Upper lobe of right lung (tissue), 1 donor: Measurements from ENCODE around the gene PREB. TPM values are rescaled to one million over a fixed set of nuclear protein-coding genes. Genes with fewer than 3 reads are reported as not detected.

Experiments used
- ATAC-seq: fragments of 200-7000 bp; cut with Tn5 transposase; one replicate; pipeline ENCODE4 v1.9.1; 2020; ENCODE audit warnings: mild to moderate bottlenecking, moderate library complexity
- DNase-seq: peaks from one replicate; pipeline ENCODE4 v3.0.0-alpha.2; 2020
- H3K27ac ChIP-seq: fragments of 200-600 bp; one replicate; pipeline ENCODE4 v1.8.0; 2022
- H3K27me3 ChIP-seq: fragments of 200-600 bp; one replicate; pipeline ENCODE4 v1.8.0; 2022; ENCODE audit warnings: mild to moderate bottlenecking
- H3K36me3 ChIP-seq: fragments of 200-600 bp; one replicate; pipeline ENCODE4 v1.8.0; 2022
- H3K4me1 ChIP-seq: fragments of 200-600 bp; one replicate; pipeline ENCODE4 v1.8.0; 2022
- H3K4me3 ChIP-seq: fragments of 200-600 bp; one replicate; pipeline ENCODE4 v1.8.0; 2022; ENCODE audit warnings: mild to moderate bottlenecking
- H3K9me3 ChIP-seq: fragments of 200-600 bp; one replicate; pipeline ENCODE4 v1.8.0; 2022
- intact Hi-C: fragments of 100-400 bp; cut with DNase I; formaldehyde crosslinking; loops from one replicate; pipeline ENCODE4 v1.11.0; 2022
- total RNA-seq: library from RNA; stranded (reverse); fragmentation: NEBNext Ultra II Directional; extraction: Animal tissue kit (Norgen Biotek cat#: 25700); gene quantifications from one replicate; pipeline ENCODE4 v1.2.1, GENCODE V29; 2021
- TF ChIP-seq, protein P1 (sequence below): fragments of 200-600 bp; IDR thresholded peaks from one replicate; pipeline ENCODE4 v1.8.0; 2022; ENCODE audit warnings: antibody characterized with exemption
- donor health status: DM: no; HTN: yes; CAD: no; lungs with severe emphysema.

PREB gene
- total RNA-seq, 1 donor from 2014 or later, result 42.1 TPM

DNA sequence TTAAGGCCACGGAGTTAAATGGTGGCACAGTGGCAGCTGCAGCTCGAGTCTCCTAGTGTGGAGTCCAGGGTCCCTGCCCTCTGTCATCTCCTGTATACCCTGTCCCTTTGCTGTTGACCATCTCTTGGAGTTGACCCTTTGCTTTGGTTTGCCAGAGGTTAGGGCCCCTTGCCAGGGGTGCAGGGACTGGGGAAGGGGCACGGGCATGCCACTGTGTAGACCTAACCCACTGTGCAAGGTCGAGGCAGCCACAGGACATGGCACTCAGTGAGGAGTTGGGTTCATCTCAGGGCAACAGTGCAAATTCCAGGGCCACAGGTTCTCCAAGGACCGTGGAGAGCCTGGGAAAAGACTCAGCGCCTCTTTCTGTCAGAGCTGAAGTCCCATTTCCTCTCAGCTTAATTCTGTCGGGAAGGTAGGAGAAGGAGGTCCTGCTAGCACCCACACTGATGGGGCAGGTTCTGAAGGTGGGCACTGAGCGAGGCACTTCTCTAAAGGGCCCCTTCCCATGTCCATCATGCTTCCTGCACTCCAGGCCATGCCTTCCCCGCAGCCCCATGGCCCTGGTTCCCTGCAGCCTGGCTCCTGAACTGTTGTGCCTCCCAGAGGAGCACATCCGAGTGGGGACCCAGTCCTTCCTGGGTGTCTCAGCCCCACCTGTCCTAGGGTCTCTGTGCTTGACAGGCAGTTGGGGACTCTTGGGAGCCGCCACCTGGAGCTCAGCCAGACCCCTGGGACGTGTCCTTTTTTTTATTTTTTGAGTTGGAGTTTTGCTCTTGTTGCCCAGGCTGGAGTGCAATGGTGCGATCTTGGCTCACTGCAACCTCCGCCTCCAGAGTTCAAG, 45.1 kb downstream of the PREB start:
- H3K27ac ChIP-seq, result no peak overlapping the region

DNA sequence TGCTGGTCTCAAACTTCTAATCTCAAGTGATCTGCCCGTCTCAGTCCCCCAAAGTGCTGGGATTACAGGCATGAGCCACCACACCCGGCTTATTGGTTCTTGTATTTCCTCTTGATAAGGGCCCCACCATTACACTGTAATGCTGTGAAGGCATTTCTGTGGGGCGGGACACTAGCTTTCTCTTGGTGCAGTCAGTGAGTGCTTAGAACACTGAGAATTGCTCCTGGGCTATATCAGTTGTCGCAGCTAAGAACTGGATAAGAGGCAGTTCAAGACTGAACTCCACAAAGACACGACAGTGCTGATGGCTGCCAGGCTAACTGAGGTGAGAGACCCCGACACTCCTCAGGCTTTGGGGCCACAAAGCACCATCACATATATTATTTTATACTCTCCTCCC, 45.8 kb downstream of the PREB start:
- Histone ChIP-seq H3K9me3 (no peaks in the 10 kb centered on the region), H3K36me3 (no peaks in the 10 kb centered on the region), H3K27me3 (no peaks in the 10 kb centered on the region), H3K4me1 (peaks cover 17% of the 10 kb centered on the region), H3K27ac (no peak overlapping the region), H3K4me3 (no peak overlapping the region)
- intact Hi-C loops, result loop anchor here (10.0 kb wide), 1 partner anchor 124 kb away; no protein-coding TSS in a partner anchor
- DNase-seq (no peak), ATAC-seq (no peak)
- TF ChIP-seq, protein P1, sequence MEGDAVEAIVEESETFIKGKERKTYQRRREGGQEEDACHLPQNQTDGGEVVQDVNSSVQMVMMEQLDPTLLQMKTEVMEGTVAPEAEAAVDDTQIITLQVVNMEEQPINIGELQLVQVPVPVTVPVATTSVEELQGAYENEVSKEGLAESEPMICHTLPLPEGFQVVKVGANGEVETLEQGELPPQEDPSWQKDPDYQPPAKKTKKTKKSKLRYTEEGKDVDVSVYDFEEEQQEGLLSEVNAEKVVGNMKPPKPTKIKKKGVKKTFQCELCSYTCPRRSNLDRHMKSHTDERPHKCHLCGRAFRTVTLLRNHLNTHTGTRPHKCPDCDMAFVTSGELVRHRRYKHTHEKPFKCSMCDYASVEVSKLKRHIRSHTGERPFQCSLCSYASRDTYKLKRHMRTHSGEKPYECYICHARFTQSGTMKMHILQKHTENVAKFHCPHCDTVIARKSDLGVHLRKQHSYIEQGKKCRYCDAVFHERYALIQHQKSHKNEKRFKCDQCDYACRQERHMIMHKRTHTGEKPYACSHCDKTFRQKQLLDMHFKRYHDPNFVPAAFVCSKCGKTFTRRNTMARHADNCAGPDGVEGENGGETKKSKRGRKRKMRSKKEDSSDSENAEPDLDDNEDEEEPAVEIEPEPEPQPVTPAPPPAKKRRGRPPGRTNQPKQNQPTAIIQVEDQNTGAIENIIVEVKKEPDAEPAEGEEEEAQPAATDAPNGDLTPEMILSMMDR, result no peak

More for the DNA sequence above, 45.1 kb downstream of the PREB start:
- ATAC-seq (no peak), DNase-seq (no peak)
- TF ChIP-seq, protein P1, result no peak
- Histone ChIP-seq H3K27me3 (no peaks in the 10 kb centered on the region), H3K9me3 (no peaks in the 10 kb centered on the region), H3K36me3 (no peaks in the 10 kb centered on the region), H3K4me1 (peaks cover 17% of the 10 kb centered on the region), H3K4me3 (no peak overlapping the region)
- intact Hi-C loops, result loop anchor here (10.0 kb wide), 1 partner anchor 125 kb away; no protein-coding TSS in a partner anchor

DNA sequence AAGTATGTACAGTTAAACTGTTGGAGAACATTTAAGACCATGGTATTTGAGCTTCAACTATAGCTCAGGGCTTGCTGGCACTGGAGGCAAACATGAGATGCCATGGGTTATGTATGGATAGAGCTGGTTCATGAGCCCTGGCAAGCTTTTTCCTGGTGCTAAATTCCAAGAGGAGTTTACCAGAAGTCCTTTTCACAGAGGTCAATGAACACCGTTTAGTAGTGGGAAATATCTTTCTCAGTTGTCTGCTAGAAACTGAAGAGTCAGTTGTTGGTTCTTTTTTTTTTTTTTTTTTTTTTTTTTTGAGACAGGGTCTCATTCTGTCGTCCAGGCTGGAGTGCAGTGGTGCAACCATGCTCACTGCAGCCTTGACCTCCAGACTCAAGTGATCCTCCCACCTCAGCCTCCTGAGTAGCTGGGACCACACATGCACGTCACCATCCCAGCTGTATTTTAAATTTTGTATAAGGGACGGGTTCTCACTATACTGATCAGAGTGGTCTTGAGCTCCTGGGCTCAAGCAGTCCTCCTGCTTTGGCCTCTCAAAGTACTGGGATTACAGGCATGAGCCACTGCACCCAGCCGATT, 46.5 kb downstream of the PREB start:
- no peak for DNase-seq
- TF ChIP-seq, protein P1, result no peak
- Histone ChIP-seq H3K36me3 (no peaks in the 10 kb centered on the region), H3K27ac (no peak overlapping the region), H3K4me1 (peaks cover 17% of the 10 kb centered on the region), H3K9me3 (no peaks in the 10 kb centered on the region), H3K4me3 (no peak overlapping the region), H3K27me3 (no peaks in the 10 kb centered on the region)
- no peak for ATAC-seq
- intact Hi-C loops, result loop anchor here (10.0 kb wide), 1 partner anchor 123 kb away; no protein-coding TSS in a partner anchor

DNA sequence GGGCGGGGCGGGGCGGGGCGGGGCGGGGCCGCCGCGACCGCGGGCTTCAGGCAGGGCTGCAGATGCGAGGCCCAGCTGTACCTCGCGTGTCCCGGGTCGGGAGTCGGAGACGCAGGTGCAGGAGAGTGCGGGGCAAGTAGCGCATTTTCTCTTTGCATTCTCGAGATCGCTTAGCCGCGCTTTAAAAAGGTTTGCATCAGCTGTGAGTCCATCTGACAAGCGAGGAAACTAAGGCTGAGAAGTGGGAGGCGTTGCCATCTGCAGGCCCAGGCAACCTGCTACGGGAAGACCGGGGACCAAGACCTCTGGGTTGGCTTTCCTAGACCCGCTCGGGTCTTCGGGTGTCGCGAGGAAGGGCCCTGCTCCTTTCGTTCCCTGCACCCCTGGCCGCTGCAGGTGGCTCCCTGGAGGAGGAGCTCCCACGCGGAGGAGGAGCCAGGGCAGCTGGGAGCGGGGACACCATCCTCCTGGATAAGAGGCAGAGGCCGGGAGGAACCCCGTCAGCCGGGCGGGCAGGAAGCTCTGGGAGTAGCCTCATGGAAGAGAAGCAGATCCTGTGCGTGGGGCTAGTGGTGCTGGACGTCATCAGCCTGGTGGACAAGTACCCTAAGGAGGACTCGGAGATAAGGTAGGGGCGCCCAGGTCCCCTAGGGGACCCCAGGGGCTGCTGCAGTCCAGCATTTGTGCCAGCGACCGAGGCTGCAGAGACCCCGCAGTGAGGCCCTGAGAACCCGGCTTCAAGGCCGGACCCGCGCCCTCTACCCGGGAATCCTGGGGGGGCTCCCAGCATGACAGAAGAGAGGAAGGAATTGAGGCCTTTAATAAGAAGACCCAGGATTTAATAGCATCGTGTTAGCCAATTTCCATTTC, 47.5 kb downstream of the PREB start, which contains the start of gene KHK:
Gene KHK (plus strand): TSS at position 49 of the 870 bp plus-strand sequence. CDS start 488 bp downstream, at position 537.
- intact Hi-C loops, result loop anchor here (10.0 kb wide), 1 partner anchor 122 kb away; no protein-coding TSS in a partner anchor
- Histone ChIP-seq H3K9me3 (no peaks in the 10 kb centered on the region), H3K4me1 (peaks cover 23% of the 10 kb centered on the region), H3K4me3 (peak within 1 kb of the TSS; percentile 74), H3K36me3 (no peaks in the 10 kb centered on the region), H3K27me3 (no peaks in the 10 kb centered on the region), H3K27ac (peak within 1 kb of the TSS; percentile 95)
- peak; percentile 29 for ATAC-seq
- TF ChIP-seq, protein P1, result no peak
- DNase-seq, result peak; percentile 85

DNA sequence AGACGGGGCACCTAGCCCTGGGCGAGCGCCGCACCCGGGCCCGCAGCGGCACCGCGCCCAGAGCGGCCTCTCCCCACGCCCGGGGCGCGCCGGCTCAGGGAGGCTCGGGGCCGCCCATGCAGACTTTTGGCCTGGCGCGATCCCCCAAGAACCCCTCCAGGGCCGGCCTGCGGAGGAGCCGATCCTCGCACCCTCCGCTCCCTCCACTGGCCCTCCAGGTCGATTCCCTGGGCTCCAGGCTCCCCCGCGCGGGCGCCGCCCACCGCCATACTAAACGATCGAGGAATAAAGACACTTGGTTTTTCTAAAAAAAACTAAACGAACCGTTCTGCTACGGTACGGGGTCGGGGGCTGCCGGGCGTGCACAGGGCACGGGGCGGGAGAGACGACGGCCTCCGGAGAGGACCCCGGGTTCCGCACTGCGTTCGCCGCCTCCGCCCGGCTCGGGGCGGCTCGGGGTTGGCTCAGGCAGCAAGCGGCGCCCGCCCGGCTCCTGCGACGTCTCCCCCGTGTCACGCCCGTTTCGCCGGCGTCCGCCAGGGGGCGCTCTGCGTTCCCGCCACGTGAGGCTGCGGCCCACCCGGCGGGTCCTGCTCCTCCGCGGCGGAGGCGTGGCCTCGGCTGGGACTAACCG, 48.2 kb downstream of the PREB start:
- H3K4me1 ChIP-seq, result peaks cover 30% of the 10 kb centered on the region
- intact Hi-C loops, result loop anchor here (10.0 kb wide), 1 partner anchor 121 kb away; no protein-coding TSS in a partner anchor
- ATAC-seq, result peak; percentile 95

More for the DNA sequence above, 48.2 kb downstream of the PREB start:
- peak; percentile 99 for DNase-seq
- Histone ChIP-seq H3K36me3 (no peaks in the 10 kb centered on the region), H3K9me3 (no peaks in the 10 kb centered on the region), H3K4me3 (peak overlapping the region; percentile 74), H3K27me3 (no peaks in the 10 kb centered on the region), H3K27ac (peak overlapping the region; percentile 95)
- TF ChIP-seq, protein P1, result peak; percentile 91
